Measurements from ENCODE around the gene ADAMTS14.
"Not testable (repeated sequence)": the region's sequence is repeated elsewhere in the genome, so short reads cannot be mapped to it uniquely, and the experiment has no call there.

ADAMTS14 gene

GRCh38 chr10:70753026-70753663, 80.8 kb downstream of the ADAMTS14 start:
- H3K4me3 Mint-ChIP-seq = no peak overlapping the region
- no peaks in the 10 kb centered on the region for H3K36me3 Mint-ChIP-seq
- no peaks in the 10 kb centered on the region for H3K9me3 Mint-ChIP-seq
- H3K4me1 Mint-ChIP-seq = no peaks in the 10 kb centered on the region
- no peaks in the 10 kb centered on the region for H3K27me3 Mint-ChIP-seq
- H3K27ac Mint-ChIP-seq = no peak overlapping the region
- no peak for ATAC-seq

GRCh38 chr10:70753841-70754621, 81.7 kb downstream of the ADAMTS14 start:
- Mint-ChIP-seq H3K4me1 (peaks cover 6% of the 10 kb centered on the region), H3K27ac (no peak overlapping the region), H3K9me3 (no peaks in the 10 kb centered on the region), H3K27me3 (no peaks in the 10 kb centered on the region), H3K4me3 (no peak overlapping the region), H3K36me3 (no peaks in the 10 kb centered on the region)
- ATAC-seq = no peak

- no peak overlapping the region for H3K4me3 Mint-ChIP-seq
- no peak for ATAC-seq
- no peaks in the 10 kb centered on the region for H3K36me3 Mint-ChIP-seq
- no peaks in the 10 kb centered on the region for H3K9me3 Mint-ChIP-seq
- peaks cover 21% of the 10 kb centered on the region for H3K27me3 Mint-ChIP-seq
- peaks cover 10% of the 10 kb centered on the region for H3K4me1 Mint-ChIP-seq
- no peak overlapping the region for H3K27ac Mint-ChIP-seq
Observed at GRCh38 chr10:70756700-70757360, 84.5 kb downstream of the ADAMTS14 start.

GRCh38 chr10:70757856-70758255, 85.5 kb downstream of the ADAMTS14 start:
- Mint-ChIP-seq H3K27ac (no peak overlapping the region), H3K4me1 (peaks cover 10% of the 10 kb centered on the region), H3K36me3 (no peaks in the 10 kb centered on the region), H3K27me3 (peaks cover 24% of the 10 kb centered on the region), H3K9me3 (no peaks in the 10 kb centered on the region), H3K4me3 (no peak overlapping the region)
- ATAC-seq = no peak

- Mint-ChIP-seq H3K4me1 (peaks cover 10% of the 10 kb centered on the region), H3K9me3 (no peaks in the 10 kb centered on the region), H3K27me3 (peaks cover 24% of the 10 kb centered on the region), H3K4me3 (no peak overlapping the region), H3K27ac (no peak overlapping the region), H3K36me3 (no peaks in the 10 kb centered on the region)
- no peak for ATAC-seq
Observed at GRCh38 chr10:70758757-70759514, 86.6 kb downstream of the ADAMTS14 start.

- Mint-ChIP-seq H3K4me3 (no peak overlapping the region), H3K27ac (no peak overlapping the region), H3K27me3 (peaks cover 24% of the 10 kb centered on the region), H3K36me3 (no peaks in the 10 kb centered on the region), H3K4me1 (peaks cover 10% of the 10 kb centered on the region), H3K9me3 (no peaks in the 10 kb centered on the region)
- ATAC-seq = peak; percentile 11
Observed at GRCh38 chr10:70759781-70760180, 87.5 kb downstream of the ADAMTS14 start.

- Mint-ChIP-seq H3K9me3 (peaks cover 4% of the 10 kb centered on the region), H3K4me3 (no peak overlapping the region), H3K27me3 (peaks cover 24% of the 10 kb centered on the region), H3K4me1 (peaks cover 10% of the 10 kb centered on the region), H3K27ac (no peak overlapping the region), H3K36me3 (no peaks in the 10 kb centered on the region)
- no peak for ATAC-seq
Observed at GRCh38 chr10:70760271-70760787, 88.0 kb downstream of the ADAMTS14 start.

GRCh38 chr10:70761031-70761601, 88.8 kb downstream of the ADAMTS14 start:
- Mint-ChIP-seq H3K27me3 (peaks cover 24% of the 10 kb centered on the region), H3K4me1 (peaks cover 10% of the 10 kb centered on the region), H3K27ac (no peak overlapping the region), H3K4me3 (no peak overlapping the region), H3K36me3 (no peaks in the 10 kb centered on the region), H3K9me3 (peaks cover 6% of the 10 kb centered on the region)
- no peak for ATAC-seq

- peaks cover 10% of the 10 kb centered on the region for H3K4me1 Mint-ChIP-seq
- no peak for ATAC-seq
- peaks cover 10% of the 10 kb centered on the region for H3K9me3 Mint-ChIP-seq
- H3K27me3 Mint-ChIP-seq = peaks cover 31% of the 10 kb centered on the region
- no peak overlapping the region for H3K4me3 Mint-ChIP-seq
- H3K27ac Mint-ChIP-seq = no peak overlapping the region
- no peaks in the 10 kb centered on the region for H3K36me3 Mint-ChIP-seq
Observed at GRCh38 chr10:70761727-70762350, 89.5 kb downstream of the ADAMTS14 start.

- H3K9me3 Mint-ChIP-seq = peaks cover 12% of the 10 kb centered on the region
- no peak for ATAC-seq
- H3K36me3 Mint-ChIP-seq = no peaks in the 10 kb centered on the region
- no peak overlapping the region for H3K27ac Mint-ChIP-seq
- peaks cover 38% of the 10 kb centered on the region for H3K27me3 Mint-ChIP-seq
- peaks cover 10% of the 10 kb centered on the region for H3K4me1 Mint-ChIP-seq
- H3K4me3 Mint-ChIP-seq = no peak overlapping the region
Observed at GRCh38 chr10:70762441-70763175, 90.3 kb downstream of the ADAMTS14 start.

- H3K9me3 Mint-ChIP-seq = peaks cover 12% of the 10 kb centered on the region
Observed at GRCh38 chr10:70763567-70763966, 91.3 kb downstream of the ADAMTS14 start.

GRCh38 chr10:70765794-70766594, 93.7 kb downstream of the ADAMTS14 start:
- no peak for ATAC-seq
- H3K36me3 Mint-ChIP-seq = no peaks in the 10 kb centered on the region
- peaks cover 12% of the 10 kb centered on the region for H3K9me3 Mint-ChIP-seq

More at GRCh38 chr10:70763567-70763966, 91.3 kb downstream of the ADAMTS14 start:
- H3K27ac Mint-ChIP-seq = no peak overlapping the region
- no peaks in the 10 kb centered on the region for H3K36me3 Mint-ChIP-seq
- ATAC-seq = no peak
- H3K4me3 Mint-ChIP-seq = no peak overlapping the region
- peaks cover 9% of the 10 kb centered on the region for H3K4me1 Mint-ChIP-seq
- H3K27me3 Mint-ChIP-seq = peaks cover 43% of the 10 kb centered on the region

GRCh38 chr10:70768026-70768685, 95.8 kb downstream of the ADAMTS14 start:
- peaks cover 12% of the 10 kb centered on the region for H3K9me3 Mint-ChIP-seq
- H3K27me3 Mint-ChIP-seq = peaks cover 18% of the 10 kb centered on the region
- H3K36me3 Mint-ChIP-seq, ATAC-seq, H3K27ac Mint-ChIP-seq, H3K4me3 Mint-ChIP-seq, H3K4me1 Mint-ChIP-seq: not testable (repeated sequence)

More at GRCh38 chr10:70765794-70766594, 93.7 kb downstream of the ADAMTS14 start:
- Mint-ChIP-seq H3K4me3 (no peak overlapping the region), H3K27me3 (peaks cover 29% of the 10 kb centered on the region), H3K27ac (no peak overlapping the region), H3K4me1 (no peaks in the 10 kb centered on the region)
